Stimulated activated CD8-positive, alpha-beta memory T cell treated with anti-CD3 and anti-CD28 coated beads, Interleukin-12 subunit alpha, Interleukin-12 subunit beta, amount 100 ng/mL, for 24 hours (primary cell): Measurements from ENCODE around the gene IWS1.

Experiments used
- DNase-seq: peaks from one replicate; pipeline ENCODE4 v3.0.0-alpha.2; 2020; ENCODE audit errors: extremely low read depth

The IWS1 gene

DNA sequence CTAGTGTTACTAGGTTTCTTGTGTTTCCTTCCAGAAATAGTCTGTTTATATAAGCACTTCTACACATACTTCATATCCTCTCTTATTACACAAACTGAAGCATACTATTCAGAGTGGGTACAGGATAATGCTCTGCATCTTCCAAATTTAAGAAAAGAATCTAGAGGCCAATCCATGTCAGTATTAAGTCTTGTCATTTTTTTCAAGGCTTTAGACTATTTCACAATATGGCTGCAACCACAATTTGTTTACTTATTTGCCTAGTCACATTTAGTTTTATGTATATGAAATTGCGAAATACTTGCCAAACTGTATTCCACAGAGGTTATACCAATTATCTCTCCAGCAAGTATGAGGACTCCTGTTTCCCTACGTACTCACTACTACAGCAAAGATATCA is 27.9 kb downstream of the IWS1 start:
- no peak for DNase-seq

DNA sequence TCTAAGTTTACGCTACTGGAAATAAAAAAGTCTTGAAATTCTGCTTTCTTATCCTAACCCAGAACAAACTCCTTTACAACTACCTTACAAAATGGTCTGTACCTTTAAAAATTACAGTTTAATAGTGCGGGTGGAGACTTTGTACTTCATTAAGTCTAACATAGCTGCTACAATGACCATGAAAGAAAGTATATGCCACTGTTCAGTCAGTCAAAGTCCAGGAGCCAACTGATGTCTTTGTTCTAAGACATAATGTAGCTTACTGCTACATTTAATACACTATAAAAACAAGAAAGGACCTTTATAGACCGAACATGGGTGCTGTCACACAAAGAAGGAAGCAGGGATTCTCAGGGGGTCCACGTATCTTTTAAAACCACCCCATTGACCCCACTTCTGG is 36.0 kb downstream of the IWS1 start:
- DNase-seq, result no peak

DNA sequence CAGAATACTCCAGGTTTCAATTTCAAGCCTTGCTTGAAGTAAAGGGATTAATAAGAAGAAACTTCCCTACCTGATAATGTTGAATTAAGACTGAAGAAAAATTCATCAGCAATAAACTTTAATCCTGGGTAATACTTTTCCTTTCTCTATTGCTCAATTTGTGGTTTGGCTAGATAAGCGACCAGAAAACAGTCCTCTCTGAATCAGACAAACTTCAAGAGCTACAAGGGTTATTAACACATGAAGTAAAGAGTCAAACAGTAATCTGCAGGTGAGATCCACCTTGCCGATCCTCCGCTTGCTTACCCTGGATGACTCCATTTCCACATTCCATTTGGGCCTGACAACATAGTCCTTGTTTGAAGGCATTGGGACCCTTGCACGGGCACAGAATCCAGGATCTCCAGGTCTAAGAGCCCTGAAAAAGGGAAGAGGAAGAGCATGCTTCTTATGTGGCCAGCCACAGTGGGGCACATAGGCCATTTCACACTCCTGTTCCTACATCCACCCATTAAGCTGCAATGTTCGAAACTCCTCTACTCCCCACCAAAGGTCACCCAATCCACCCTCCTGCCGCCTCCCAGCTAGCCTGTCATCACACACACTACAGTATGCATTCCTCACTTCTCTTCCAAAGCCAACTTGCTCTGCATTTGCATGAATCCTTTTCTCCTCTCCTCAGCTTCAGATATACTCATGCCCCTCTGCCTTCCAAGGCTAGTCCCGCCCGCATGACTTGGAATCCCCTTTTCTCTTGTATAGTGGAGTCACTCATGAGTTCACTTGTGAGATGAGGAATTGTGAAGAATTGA is 39.8 kb downstream of the IWS1 start:
- no peak for DNase-seq

DNA sequence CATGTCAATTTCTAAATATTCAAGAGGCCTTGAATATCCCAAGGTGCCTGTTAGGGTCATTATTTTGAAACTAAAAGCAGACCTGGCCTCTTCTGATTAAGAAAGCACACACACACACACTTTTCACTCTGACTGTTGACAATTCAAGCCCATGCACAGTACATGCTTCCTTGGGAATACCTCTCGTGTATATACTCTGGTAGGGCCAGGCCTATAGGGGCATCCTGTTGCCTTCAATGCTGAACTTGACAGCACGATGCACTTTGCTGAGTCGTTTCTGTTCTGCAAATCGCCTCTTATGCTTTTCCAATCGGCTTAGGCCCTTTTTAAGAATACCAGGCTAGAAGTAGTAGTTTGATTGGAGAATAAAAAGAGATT is 40.6 kb downstream of the IWS1 start:
- DNase-seq, result no peak

DNA sequence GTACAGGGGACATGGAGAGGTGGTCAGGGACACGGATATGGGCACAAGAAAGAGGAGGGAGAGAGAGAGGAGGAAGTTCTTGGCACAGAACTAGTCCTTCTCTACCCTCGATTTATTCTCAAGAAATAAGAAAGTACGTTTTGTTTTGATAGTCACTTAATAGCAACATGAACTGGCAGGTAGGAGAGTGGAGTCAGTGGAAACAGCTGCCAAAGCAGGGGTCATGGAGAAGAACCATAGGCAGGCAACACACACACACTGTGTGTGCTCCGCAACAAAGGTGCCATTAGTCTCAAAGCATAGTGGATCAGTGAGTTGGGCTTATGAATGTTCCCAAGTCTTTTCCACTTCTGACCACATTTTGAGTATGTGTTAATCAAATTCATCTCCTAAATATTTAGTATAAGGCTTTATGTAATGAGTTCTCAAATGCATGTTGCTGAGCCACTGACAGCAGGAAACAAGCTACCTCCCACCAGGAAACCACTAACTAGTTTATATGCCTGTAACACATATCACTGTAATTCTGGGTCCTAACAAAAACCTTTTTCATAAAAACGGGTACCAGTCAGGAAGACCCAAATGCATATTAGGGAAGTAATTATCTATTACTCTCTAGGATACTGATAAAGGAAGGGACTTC is 41.1 kb downstream of the IWS1 start:
- DNase-seq, result no peak

DNA sequence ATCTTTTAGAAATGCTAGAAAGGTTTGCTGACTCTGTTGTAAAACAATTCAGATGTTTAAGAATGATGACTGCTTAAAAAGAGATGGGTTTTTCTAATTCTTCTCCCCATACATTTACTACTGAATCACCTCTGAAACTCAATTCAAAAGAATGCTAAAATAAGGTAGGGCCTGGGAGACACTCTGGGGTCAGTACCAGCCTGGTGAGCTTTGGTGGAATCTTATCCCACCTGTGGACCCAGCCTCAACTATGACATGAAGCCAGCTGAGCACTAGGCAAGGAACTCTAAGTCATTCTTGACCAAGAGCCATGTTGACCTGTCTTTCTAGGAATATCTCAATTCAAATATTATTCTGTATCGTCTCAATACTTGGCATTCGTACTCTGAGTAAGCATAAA is 44.3 kb downstream of the IWS1 start:
- DNase-seq, result no peak

DNA sequence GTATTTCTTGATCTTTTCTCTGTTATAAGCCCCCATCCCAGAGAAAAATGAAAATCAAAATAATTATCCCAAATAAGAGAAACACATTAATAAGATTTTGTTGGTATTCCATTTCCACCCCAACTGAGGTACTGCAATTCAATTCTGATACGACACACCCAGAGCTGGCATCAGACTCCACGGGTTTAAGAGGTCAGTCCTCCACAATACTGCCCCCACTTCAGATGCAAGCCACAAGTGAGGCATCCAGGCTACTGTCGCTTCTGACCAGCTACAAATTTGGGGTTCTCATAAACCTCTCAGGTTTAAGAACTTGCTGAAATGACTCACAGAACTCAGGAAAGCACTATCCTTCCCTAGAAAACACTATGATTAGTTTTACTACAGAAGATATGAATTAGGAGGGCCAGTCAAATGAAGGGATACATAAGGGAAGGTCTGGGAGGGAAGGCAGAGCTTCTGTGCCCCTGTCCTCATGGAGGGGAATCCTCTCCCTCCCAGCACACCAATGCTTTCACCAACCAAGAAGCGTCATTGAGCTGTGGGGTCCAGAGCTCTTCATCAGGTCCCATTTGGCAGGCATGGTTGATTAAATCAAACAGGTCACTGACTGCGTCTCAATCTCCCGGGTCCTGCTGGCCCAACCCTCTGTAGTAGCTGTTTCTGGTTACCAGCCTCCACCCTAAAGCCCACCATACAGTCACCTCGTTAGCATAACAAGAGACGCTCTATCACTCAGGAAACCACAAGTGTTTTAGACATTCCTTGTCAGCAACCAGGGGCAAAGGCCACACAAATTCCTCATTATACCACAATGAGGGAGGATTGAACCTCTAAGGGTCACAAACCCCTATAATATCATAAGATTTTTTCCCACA is 46.2 kb downstream of the IWS1 start:
- no peak for DNase-seq

DNA sequence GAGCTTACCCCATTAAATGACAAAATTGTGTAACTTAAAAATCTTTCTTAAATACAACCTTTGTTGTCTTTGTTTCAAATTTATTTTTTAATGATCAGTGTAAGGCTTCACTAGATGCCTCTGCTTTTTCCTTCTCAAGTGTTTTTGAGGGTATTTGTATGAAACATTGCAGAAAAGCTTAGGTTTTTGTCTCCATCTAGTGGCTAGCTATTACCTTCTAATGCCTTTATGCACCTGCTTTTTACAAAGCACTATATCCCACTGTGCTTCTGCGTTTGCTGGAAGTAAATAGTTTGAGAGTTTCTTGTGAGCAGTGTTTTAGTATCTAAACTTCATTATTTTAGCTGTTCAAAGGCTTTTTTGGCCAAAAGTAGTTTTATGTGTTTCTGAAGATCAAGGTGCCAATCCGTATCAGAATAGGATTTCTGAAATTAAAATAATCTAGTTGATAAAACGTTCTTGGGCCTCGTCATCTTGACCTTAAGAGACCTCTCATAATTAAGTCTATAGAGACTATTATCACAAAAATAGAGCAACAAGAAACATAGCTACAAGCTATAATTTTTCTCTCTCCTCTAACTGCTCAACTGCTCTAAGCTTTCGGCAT is 47.0 kb downstream of the IWS1 start:
- no peak for DNase-seq

DNA sequence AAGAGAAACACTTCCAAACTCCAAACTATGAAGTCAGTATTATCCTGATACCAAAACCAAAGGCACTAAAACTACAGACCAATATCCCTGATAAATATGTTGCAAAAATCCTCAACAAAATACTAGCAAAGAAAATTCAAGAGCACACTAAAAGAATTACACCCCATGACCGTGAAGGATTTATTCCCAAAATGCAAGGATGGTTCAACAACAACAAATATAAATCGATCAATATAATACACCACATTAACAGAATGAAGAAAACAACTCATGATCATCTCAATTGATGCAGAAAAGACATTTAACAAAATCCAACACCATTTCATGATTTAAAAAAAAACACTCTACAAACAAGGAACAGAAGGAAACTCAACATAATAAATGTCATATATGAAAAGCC is 50.5 kb downstream of the IWS1 start:
- DNase-seq, result no peak

DNA sequence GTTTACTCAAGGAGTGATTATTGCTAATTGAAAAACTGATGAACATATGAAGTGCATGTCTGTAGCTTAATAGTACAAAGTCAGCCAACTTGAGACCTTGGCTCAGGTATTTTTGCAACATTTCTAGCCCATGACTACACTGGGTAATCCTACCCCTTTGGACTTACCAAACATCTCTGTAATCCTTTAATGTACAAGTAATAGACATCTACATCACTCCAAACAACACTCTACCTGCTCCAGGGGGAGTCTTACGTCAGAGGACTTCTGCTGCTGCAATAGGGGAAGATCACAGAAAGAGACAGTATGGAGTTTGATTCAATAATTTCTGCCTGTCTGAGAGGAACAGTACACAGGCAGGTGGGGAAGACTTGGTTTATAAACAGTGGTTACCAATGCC is 54.0 kb downstream of the IWS1 start:
- DNase-seq, result no peak

DNA sequence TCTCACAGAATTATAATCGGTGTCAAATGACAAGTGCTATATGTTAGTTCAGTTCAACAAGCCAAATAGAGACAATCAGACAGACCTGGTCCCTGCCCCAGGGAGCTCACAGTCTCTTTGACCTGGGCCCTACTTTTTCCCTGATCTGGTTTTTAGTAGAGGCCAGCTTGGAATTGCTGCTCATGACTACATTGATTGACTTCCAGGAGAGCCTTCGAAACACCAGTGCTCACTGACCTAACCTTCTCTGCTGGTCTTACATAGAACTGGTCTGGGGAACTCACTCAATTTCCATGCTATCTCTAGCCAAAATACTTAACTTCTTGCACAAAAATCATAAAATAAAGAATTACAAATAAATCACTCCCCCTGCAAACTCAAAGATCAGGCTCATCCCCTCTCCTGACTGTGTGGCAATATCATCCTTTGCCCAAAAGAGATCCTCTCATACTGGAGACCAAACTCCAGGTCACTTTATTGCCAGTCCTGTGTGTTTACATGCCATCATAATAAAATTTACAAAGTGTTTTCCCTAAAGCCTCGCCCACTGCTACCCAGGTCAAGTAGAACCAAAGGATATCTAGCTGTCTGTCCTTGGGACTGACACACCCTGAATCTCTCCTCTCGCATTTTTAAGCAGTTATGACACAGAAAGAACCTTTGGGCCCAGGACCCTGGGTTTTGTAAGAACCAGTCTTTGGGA is 54.9 kb downstream of the IWS1 start:
- no peak for DNase-seq

DNA sequence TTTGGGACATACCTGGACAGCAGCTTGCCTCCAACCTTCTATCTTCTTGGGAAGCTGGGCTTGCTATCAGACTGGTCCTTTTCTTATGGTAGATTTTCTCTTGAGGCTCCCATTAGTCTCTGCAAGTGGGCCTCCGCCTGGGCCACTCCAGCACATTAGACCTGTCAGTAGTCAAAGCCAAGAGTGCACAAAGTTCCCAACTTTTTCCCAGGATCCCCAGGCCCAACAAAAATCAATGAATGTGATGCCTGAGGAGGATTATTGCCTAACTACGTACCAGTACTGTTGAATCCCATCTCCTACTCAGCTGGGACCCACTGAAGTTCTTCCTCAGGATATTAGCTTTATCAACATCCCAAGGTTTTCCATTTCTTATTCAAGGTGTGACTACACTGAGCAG is 56.3 kb downstream of the IWS1 start:
- no peak for DNase-seq

DNA sequence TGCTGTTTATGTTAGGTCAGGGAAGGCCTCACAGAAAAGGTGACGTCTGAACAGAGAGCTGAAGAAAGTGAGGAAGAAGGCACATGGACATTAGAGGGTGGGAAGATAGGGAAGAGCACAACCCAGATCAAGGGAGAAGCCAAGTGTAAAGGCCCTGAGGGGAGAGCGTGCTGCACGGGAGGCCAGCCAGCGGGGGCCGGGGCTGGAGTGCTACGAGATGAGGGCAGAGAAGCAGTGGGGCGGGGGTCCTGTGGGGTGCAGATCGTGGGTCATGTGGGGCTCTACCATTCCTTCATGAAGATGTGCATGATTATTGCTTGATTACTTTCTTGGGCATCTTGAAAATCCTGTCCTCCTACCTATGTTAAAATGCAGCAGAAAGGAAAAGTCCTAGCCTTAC is 57.2 kb downstream of the IWS1 start:
- DNase-seq, result no peak

DNA sequence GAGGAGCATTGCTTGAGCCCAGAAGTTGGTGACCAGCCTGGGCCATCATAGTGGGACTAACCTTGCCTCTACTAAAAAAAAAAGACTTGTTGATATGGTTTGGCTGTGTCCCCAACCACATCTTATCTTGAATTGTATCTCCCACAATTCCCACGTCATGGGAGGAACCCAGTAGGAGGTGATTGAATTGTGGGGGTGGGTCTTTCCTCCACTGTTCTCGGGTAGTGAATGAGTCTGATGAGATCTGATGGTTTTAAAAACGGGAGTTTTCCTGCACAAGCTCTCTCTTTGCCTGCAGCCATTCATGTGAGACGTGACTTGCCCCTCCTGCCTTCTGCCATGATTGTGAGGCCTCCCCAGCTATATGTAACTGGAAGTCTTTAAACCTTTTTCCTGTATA is 61.0 kb downstream of the IWS1 start:
- DNase-seq, result no peak

DNA sequence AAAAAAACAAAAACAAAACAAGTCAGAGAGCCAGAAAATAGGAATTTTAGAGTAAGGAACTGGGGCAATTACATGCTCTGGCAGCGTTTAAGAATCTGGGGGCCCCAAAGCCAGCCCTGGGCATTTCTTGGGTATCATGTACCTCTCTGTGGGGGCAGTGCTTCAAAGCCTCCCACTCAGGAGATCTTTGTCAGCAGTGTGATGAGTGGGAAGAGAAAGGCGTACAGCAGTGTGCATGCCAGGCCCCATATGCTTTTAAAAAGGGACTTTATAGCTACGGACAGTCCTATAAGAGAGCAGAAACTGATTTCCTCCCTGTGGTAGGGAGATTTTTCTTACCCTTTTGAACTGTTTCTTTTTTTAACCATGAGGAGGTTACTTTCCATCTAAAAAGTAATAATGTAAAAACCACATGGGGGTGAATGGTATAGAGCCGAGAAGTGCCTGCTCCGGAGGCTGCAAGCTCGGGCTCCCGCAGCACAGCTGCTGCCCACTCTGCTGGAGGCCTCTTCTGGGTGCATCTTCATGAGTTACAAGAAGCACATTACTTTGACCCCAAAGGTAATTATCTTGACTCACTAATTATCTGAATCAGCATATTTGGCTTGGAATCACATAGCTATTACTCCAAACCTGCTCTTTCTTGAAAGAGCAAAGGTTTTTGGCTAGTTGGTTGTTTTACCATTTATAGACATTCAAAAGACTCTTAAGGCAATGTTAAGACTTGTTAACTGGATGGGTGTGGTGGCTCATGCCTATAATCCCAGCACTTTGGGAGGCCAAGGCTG is 61.6 kb downstream of the IWS1 start:
- no peak for DNase-seq

DNA sequence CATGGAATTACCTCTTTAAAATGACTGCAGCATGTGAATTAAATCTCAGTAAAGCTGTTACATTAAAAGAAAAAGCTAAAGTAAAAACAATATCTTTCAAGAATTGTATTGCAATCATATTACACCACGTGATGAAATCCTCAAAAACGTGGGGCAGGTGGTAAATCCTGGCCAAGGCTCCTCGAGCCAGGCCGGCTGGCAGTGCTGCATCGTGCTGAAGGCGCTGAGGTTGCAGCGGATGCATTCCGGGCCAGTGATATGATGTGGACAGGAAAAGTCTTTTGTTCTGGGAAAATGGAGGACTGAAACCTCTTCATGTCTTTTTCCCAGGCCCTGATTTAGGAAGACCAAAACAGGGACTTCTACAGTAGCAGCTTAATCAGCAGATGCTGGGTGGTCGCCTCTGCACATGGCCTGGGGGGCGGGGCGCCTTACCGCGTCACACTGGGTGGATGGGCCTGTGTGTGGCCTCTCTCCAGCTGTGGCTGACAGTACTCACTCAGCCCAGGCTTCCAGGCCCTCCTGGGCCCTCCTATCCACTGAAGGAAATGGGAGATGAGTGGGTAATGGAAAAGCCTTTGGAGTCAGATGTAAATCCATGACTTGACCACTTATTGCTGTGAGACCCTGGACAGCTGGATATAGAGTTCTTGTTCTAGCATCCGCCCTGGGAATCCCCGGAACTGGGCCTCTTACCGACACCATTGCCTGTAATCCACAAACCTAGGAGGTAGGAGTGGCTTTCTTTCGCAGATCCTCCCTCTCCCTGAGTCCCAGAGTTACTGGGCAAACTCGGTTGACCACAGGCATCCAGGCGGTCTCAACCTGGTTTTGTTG is 62.9 kb downstream of the IWS1 start:
- DNase-seq, result no peak

DNA sequence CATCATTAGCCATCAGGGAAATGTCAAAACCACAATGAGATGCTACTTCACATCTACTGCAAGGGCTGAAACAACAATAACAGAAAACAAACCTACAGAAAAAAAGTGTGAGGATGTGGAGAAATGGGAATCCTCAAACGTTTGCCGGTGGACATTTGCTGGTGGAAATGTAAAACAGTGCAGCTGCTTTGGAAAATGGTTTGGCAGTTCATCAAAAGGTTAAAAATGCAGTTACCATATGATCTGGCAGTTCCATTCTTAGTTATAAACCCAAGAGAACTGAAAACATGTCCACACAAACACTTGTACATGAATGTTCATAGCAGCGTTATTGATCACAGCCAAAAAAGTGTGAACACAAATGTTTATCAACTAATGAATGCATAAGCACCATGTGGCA is 63.8 kb downstream of the IWS1 start:
- no peak for DNase-seq

DNA sequence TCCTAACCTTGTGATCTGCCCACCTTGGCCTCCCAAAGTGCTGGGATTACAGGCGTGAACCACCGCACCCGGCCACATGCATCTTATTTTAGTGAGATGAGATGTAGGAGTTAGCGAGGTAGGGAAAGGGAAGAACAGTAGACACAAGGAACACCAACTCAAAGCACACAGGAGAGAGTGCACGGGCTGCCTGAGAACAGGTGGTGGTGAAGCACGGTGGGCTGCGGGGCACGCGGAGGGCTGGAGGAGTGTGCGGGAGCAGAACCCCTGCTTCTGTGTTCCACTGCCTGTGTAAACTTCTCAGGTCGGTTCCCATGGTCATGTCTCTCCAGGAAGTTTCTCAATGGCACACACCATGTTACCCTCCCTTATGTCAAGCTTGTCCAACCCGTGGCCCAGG is 69.3 kb downstream of the IWS1 start:
- DNase-seq, result no peak

DNA sequence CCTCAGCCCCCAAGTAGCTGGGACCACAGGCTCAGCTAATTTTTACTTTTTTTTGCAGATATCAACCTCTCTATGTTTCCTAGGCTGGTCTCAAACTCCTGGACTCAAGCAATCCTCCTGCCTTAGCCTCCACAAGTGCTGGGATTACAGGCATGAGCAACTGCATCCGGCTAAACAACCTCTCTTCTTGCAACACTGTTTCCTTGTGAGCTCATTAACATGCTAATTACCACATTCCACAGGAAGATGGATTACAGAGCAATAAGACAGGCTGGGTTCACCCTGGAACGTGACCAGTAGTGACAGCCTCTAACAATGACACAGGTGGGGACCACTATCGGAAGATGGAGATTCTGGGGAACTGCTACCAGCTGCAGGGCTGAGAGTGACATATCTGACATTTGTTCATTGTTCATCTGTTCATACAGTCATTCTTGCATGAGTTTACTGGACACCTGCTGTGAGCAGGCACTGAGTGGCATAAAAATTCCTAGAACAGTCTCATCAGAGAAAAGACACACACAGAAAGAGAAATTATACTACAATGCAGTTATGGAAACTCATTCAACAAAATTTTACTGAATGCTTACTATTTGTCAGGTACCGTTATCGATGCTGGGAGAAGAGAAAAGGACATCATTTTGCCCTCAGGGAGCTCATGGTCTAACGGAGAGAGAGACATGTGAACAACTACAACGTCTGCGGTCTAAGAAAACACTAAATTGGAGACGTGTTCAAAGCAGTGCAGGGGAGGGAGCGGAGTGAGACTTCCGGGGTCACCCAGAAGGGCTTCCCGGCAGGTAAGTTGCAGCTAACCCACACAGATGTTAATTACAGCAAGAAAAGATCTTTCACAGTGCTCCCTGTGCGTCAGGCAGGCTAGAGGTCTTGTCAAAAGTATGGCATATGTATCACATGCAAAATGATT is 70.5 kb downstream of the IWS1 start:
- DNase-seq, result no peak
